SU-DHL-6 (cell line): ENCODE data around the gene STK10.

Experiments used
- H2AFZ ChIP-seq: fragments of 200-600 bp; sonication (generic); 2 replicates; pipeline ENCODE4 v1.6.1; 2014; ENCODE audit warnings: low read depth, mild to moderate bottlenecking, moderate library complexity, mixed read lengths, antibody characterized with exemption, low read length; ENCODE audit not compliant: severe bottlenecking
- H3F3A ChIP-seq: fragments of 200-600 bp; shearing (Covaris generic); 2 replicates; pipeline ENCODE4 v1.6.0; 2016; ENCODE audit warnings: antibody characterized with exemption, mild to moderate bottlenecking; ENCODE audit not compliant: insufficient read depth
- H3K27ac ChIP-seq: fragments of 200-600 bp; sonication (generic); 2 replicates; pipeline ENCODE4 v1.5.1; 2016; ENCODE audit warnings: low read depth, mild to moderate bottlenecking, low read length, moderate library complexity, mixed read lengths
- H3K27me3 ChIP-seq: fragments of 200-600 bp; sonication (generic), shearing (Covaris generic); 2 replicates; pipeline ENCODE4 v1.6.0; 2014; ENCODE audit warnings: mild to moderate bottlenecking, low read length
- H3K36me3 ChIP-seq: fragments of 200-600 bp; sonication (generic); 2 replicates; pipeline ENCODE4 v1.6.1; 2014; ENCODE audit warnings: mild to moderate bottlenecking, low read length, mixed read lengths
- H3K4me2 ChIP-seq: fragments of 300-600, 200-600 bp; shearing (Covaris generic), sonication (generic); 2 replicates; pipeline ENCODE4 v1.6.0; 2014; ENCODE audit warnings: low read length, low read depth, mild to moderate bottlenecking; ENCODE audit not compliant: poor library complexity, severe bottlenecking
- H3K4me3 ChIP-seq: fragments of 200-600 bp; sonication (generic); 2 replicates; pipeline ENCODE4 v1.5.1; 2014; ENCODE audit warnings: antibody characterized with exemption, low read length, mild to moderate bottlenecking, mixed read lengths; ENCODE audit not compliant: insufficient read depth, poor library complexity, severe bottlenecking
- H3K79me2 ChIP-seq: fragments of 200-600 bp; sonication (generic); 2 replicates; pipeline ENCODE4 v1.6.1; 2014; ENCODE audit warnings: mild to moderate bottlenecking, low read length, moderate library complexity; ENCODE audit not compliant: insufficient read depth
- H3K9ac ChIP-seq: fragments of 200-600 bp; sonication (generic); 2 replicates; pipeline ENCODE4 v1.7.0; 2014; ENCODE audit warnings: mild to moderate bottlenecking, low read length
- H3K9me2 ChIP-seq: fragments of 200-600 bp; sonication (generic); replicated peaks from 2 replicates; pipeline ENCODE4 v1.6.1; 2014; ENCODE audit warnings: low read length; ENCODE audit not compliant: insufficient read depth
- H3K9me3 ChIP-seq: fragments of 200-600 bp; sonication (generic); 2 replicates; pipeline ENCODE4 v1.6.1; 2014; ENCODE audit warnings: low read length, mixed read lengths; ENCODE audit not compliant: insufficient read depth
- H4K20me1 ChIP-seq: fragments of 200-600 bp; sonication (generic); 2 replicates; pipeline ENCODE4 v1.6.1; 2014; ENCODE audit warnings: low read depth, mild to moderate bottlenecking, antibody characterized with exemption, low read length, moderate library complexity, mixed read lengths
- EZH2phosphoT487 ChIP-seq: fragments of 200-600 bp; sonication (generic), shearing (Covaris generic); conservative IDR thresholded peaks from 2 replicates; pipeline ENCODE4 v1.6.1; 2018; ENCODE audit warnings: mild to moderate bottlenecking, antibody characterized with exemption, low read length, moderate library complexity, mixed read lengths
- TF ChIP-seq, protein P1 (sequence below): fragments of 200-600 bp; sonication (generic); IDR thresholded peaks from one replicate; pipeline ENCODE4 v1.5.1; 2017; ENCODE audit warnings: antibody characterized with exemption, mild to moderate bottlenecking, low read length, moderate library complexity; ENCODE audit not compliant: insufficient read depth, poor library complexity, severe bottlenecking

The STK10 gene

DNA sequence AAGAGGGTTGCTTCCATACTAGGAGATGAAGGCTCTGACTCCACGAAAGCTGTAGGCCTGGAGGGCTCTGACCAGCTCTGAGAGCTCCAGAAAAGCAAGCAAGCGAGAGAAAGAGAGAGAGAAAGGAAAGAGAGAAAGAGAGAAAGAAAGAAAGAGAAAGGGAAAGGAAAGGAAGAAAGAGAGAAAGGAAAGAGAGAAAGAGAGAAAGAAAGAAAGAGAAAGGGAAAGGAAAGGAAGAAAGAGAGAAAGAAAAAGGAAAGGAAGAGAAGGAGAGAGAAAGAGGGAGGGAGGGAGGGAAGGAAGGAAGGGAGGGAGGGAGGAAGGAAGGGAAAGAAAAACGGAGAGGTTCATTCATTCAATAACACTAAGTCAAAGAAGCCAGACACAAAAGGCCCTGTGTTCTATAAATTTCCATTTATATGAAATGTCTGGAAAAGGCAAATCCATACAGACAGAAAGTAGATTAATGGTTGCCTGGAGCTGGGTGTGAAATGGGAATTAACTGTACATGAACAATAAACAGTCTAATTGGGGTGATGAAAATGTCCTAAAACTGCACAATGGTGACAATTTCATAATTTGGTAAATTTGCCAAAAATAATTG lies 1.8 kb upstream of the STK10 start:
- Histone ChIP-seq H2AFZ (no peak overlapping the region), H3K36me3 (no peaks in the 10 kb centered on the region), H3K9me2 (no peaks in the 10 kb centered on the region), H3K27ac (no peak overlapping the region), H3K4me2 (no peak overlapping the region), H3K9ac (no peak overlapping the region), H4K20me1 (no peaks in the 10 kb centered on the region), H3K27me3 (no peaks in the 10 kb centered on the region), H3F3A (no peaks in the 10 kb centered on the region), H3K79me2 (peaks cover 31% of the 10 kb centered on the region), H3K9me3 (no peaks in the 10 kb centered on the region), H3K4me3 (no peak overlapping the region)
- TF ChIP-seq EZH2phosphoT487 = no peak
- TF ChIP-seq, protein P1, sequence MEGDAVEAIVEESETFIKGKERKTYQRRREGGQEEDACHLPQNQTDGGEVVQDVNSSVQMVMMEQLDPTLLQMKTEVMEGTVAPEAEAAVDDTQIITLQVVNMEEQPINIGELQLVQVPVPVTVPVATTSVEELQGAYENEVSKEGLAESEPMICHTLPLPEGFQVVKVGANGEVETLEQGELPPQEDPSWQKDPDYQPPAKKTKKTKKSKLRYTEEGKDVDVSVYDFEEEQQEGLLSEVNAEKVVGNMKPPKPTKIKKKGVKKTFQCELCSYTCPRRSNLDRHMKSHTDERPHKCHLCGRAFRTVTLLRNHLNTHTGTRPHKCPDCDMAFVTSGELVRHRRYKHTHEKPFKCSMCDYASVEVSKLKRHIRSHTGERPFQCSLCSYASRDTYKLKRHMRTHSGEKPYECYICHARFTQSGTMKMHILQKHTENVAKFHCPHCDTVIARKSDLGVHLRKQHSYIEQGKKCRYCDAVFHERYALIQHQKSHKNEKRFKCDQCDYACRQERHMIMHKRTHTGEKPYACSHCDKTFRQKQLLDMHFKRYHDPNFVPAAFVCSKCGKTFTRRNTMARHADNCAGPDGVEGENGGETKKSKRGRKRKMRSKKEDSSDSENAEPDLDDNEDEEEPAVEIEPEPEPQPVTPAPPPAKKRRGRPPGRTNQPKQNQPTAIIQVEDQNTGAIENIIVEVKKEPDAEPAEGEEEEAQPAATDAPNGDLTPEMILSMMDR = no peak

GRCh38 chr5:172188893-172189692 lies 1.1 kb upstream of the STK10 start:
- Histone ChIP-seq H3K27me3 (no peaks in the 10 kb centered on the region), H2AFZ (peak overlapping the region; percentile 87), H4K20me1 (no peaks in the 10 kb centered on the region), H3K79me2 (peaks cover 38% of the 10 kb centered on the region), H3K4me2 (peak overlapping the region; percentile 77), H3K27ac (no peak overlapping the region), H3F3A (no peaks in the 10 kb centered on the region), H3K9me2 (no peaks in the 10 kb centered on the region), H3K9ac (peak overlapping the region; percentile 91), H3K36me3 (no peaks in the 10 kb centered on the region), H3K4me3 (peak overlapping the region; percentile 66), H3K9me3 (no peaks in the 10 kb centered on the region)
- TF ChIP-seq, protein P1 = no peak
- no peak for TF ChIP-seq EZH2phosphoT487

- Histone ChIP-seq H3F3A (no peaks in the 10 kb centered on the region), H3K4me3 (peak overlapping the region; percentile 66), H2AFZ (peak overlapping the region; percentile 81), H4K20me1 (no peaks in the 10 kb centered on the region), H3K4me2 (peak overlapping the region; percentile 82), H3K9me2 (no peaks in the 10 kb centered on the region), H3K27me3 (no peaks in the 10 kb centered on the region), H3K27ac (peak overlapping the region; percentile 78), H3K36me3 (no peaks in the 10 kb centered on the region), H3K79me2 (peaks cover 55% of the 10 kb centered on the region), H3K9ac (peak overlapping the region; percentile 91), H3K9me3 (no peaks in the 10 kb centered on the region)
- TF ChIP-seq EZH2phosphoT487 = no peak
- TF ChIP-seq, protein P1 = no peak
These were observed 649 bp downstream of the STK10 start for GRCh38 chr5:172187118-172188032.
